ENCODE data around the gene HNRNPK.

The HNRNPK gene

GRCh38 chr9:83979812-83980394, at the start of gene HNRNPK:
HNRNPK (minus strand) TSS chr9:83980215; CDS start chr9:83978252, 1,963 bp downstream.
- peak; percentile 96 for DNase-seq (ENCODE audit: low spot score)

GRCh38 chr9:84027201-84027600, 47.2 kb upstream of the HNRNPK start:
- DNase-seq (ENCODE audit: low spot score) = no peak

- DNase-seq (ENCODE audit: low spot score) = no peak
Measured at GRCh38 chr9:84024041-84024575, 44.1 kb upstream of the HNRNPK start.

- no peak for DNase-seq (ENCODE audit: low spot score)
Measured at GRCh38 chr9:84007662-84008061, 27.6 kb upstream of the HNRNPK start.

GRCh38 chr9:84003246-84003645, 23.2 kb upstream of the HNRNPK start:
- DNase-seq (ENCODE audit: low spot score) = no peak

- no peak for DNase-seq (ENCODE audit: low spot score)
Measured at GRCh38 chr9:84002344-84002743, 22.3 kb upstream of the HNRNPK start.

GRCh38 chr9:84001621-84002020, 21.6 kb upstream of the HNRNPK start:
- DNase-seq (ENCODE audit: low spot score) = no peak

GRCh38 chr9:84000186-84000585, 20.2 kb upstream of the HNRNPK start:
- DNase-seq (ENCODE audit: low spot score) = no peak

- no peak for DNase-seq (ENCODE audit: low spot score)
Measured at GRCh38 chr9:83999141-83999918, 19.3 kb upstream of the HNRNPK start.

- no peak for DNase-seq (ENCODE audit: low spot score)
Measured at GRCh38 chr9:83996126-83996525, 16.1 kb upstream of the HNRNPK start.

GRCh38 chr9:83992901-83993300, 12.9 kb upstream of the HNRNPK start:
- no peak for DNase-seq (ENCODE audit: low spot score)

- no peak for DNase-seq (ENCODE audit: low spot score)
Measured at GRCh38 chr9:83992407-83992806, 12.4 kb upstream of the HNRNPK start.

- no peak for DNase-seq (ENCODE audit: low spot score)
Measured at GRCh38 chr9:83991355-83991754, 11.3 kb upstream of the HNRNPK start.

- no peak for DNase-seq (ENCODE audit: low spot score)
Measured at GRCh38 chr9:83988411-83988810, 8.4 kb upstream of the HNRNPK start.

GRCh38 chr9:83987402-83987791, 7.4 kb upstream of the HNRNPK start:
- no peak for DNase-seq (ENCODE audit: low spot score)

GRCh38 chr9:83986765-83987401, 6.9 kb upstream of the HNRNPK start:
- no peak for DNase-seq (ENCODE audit: low spot score)

- no peak for DNase-seq (ENCODE audit: low spot score)
Measured at GRCh38 chr9:83986195-83986594, 6.2 kb upstream of the HNRNPK start.

GRCh38 chr9:83981126-83981871, 1.3 kb upstream of the HNRNPK start:
- DNase-seq (ENCODE audit: low spot score) = peak; percentile 45

- DNase-seq (ENCODE audit: low spot score) = peak; percentile 79
Measured at GRCh38 chr9:83980395-83981125, 545 bp upstream of the HNRNPK start, which contains the start of gene RMI1. RMI1 (plus strand) TSS chr9:83980805; CDS start chr9:84000987, 20,182 bp downstream.

GRCh38 chr9:83978992-83979811, 813 bp downstream of the HNRNPK start:
- peak; percentile 63 for DNase-seq (ENCODE audit: low spot score)

- no peak for DNase-seq (ENCODE audit: low spot score)
Measured at GRCh38 chr9:83977196-83977595, 2.8 kb downstream of the HNRNPK start.
